ENCODE measurements around the gene GAREM1.

Gene GAREM1

GRCh38 chr18:32459361-32460101, 11.2 kb downstream of the GAREM1 start:
- DNase-seq (ENCODE audit: low spot score), result no peak

GRCh38 chr18:32455361-32455760, 15.3 kb downstream of the GAREM1 start:
- no peak for DNase-seq (ENCODE audit: low spot score)

- no peak for DNase-seq (ENCODE audit: low spot score)
Observed at GRCh38 chr18:32454593-32454992, 16.1 kb downstream of the GAREM1 start.

- DNase-seq (ENCODE audit: low spot score), result no peak
Observed at GRCh38 chr18:32450874-32451273, 19.8 kb downstream of the GAREM1 start.

- DNase-seq (ENCODE audit: low spot score), result no peak
Observed at GRCh38 chr18:32450026-32450691, 20.5 kb downstream of the GAREM1 start.

- no peak for DNase-seq (ENCODE audit: low spot score)
Observed at GRCh38 chr18:32446780-32447179, 23.9 kb downstream of the GAREM1 start.

GRCh38 chr18:32445846-32446245, 24.8 kb downstream of the GAREM1 start:
- no peak for DNase-seq (ENCODE audit: low spot score)

- DNase-seq (ENCODE audit: low spot score), result no peak
Observed at GRCh38 chr18:32443706-32444215, 26.9 kb downstream of the GAREM1 start.

GRCh38 chr18:32443033-32443705, 27.5 kb downstream of the GAREM1 start:
- no peak for DNase-seq (ENCODE audit: low spot score)

- no peak for DNase-seq (ENCODE audit: low spot score)
Observed at GRCh38 chr18:32442575-32442974, 28.1 kb downstream of the GAREM1 start.

GRCh38 chr18:32441533-32441932, 29.1 kb downstream of the GAREM1 start:
- no peak for DNase-seq (ENCODE audit: low spot score)

GRCh38 chr18:32440518-32440917, 30.2 kb downstream of the GAREM1 start:
- DNase-seq (ENCODE audit: low spot score), result no peak

GRCh38 chr18:32439802-32440201, 30.9 kb downstream of the GAREM1 start:
- no peak for DNase-seq (ENCODE audit: low spot score)

- DNase-seq (ENCODE audit: low spot score), result no peak
Observed at GRCh38 chr18:32439241-32439640, 31.4 kb downstream of the GAREM1 start.

- DNase-seq (ENCODE audit: low spot score), result no peak
Observed at GRCh38 chr18:32438173-32438572, 32.5 kb downstream of the GAREM1 start.

- no peak for DNase-seq (ENCODE audit: low spot score)
Observed at GRCh38 chr18:32437100-32437834, 33.4 kb downstream of the GAREM1 start.

- no peak for DNase-seq (ENCODE audit: low spot score)
Observed at GRCh38 chr18:32435631-32436500, 34.8 kb downstream of the GAREM1 start.

- DNase-seq (ENCODE audit: low spot score), result no peak
Observed at GRCh38 chr18:32431753-32432152, 38.9 kb downstream of the GAREM1 start.

GRCh38 chr18:32429402-32429801, 41.3 kb downstream of the GAREM1 start:
- no peak for DNase-seq (ENCODE audit: low spot score)

GRCh38 chr18:32427084-32427900, 43.4 kb downstream of the GAREM1 start:
- DNase-seq (ENCODE audit: low spot score), result no peak

Data from CD4-positive, alpha-beta T cell treated with Interleukin-15 for 4 hours (primary cell).